Upper lobe of left lung (tissue), 6 donors: ENCODE measurements around the gene C20orf96. TPM values are rescaled to one million over a fixed set of nuclear protein-coding genes. Genes with fewer than 3 reads are reported as not detected.

ENCODE experiments used
- ATAC-seq, 2 donors: fragments of 200-7000 bp; cut with Tn5 transposase; one replicate each; pipeline ENCODE4 v1.9.1; 2022; ENCODE audit warnings: mild to moderate bottlenecking in 2 of 2, moderate library complexity in 2 of 2; ENCODE audit not compliant: low FRiP score in 2 of 2
- DNase-seq, 2 donors: peaks; one replicate each; pipeline ENCODE4 v3.0.0-alpha.2; 2019 to 2020
- H3K27ac ChIP-seq, 4 donors: fragments of 200-600 bp; sonication (generic); one replicate each; pipeline ENCODE4 v1.5.1; 2016 to 2019
- H3K27me3 ChIP-seq, 4 donors: fragments of 200-600 bp; sonication (generic); one replicate each; pipeline ENCODE4 v1.5.1; 2017 to 2019
- H3K36me3 ChIP-seq, 4 donors: fragments of 200-600 bp; sonication (generic); one replicate each; pipeline ENCODE4 v1.5.1; 2016 to 2019
- H3K4me1 ChIP-seq, 4 donors: fragments of 200-600 bp; sonication (generic); one replicate each; pipeline ENCODE4 v1.5.1; 2018 to 2019
- H3K4me3 ChIP-seq, 4 donors: fragments of 200-600 bp; sonication (generic); one replicate each; pipeline ENCODE4 v1.5.1; 2017 to 2019; ENCODE audit warnings: mild to moderate bottlenecking in 2 of 4, moderate library complexity in 1 of 4
- H3K9me3 ChIP-seq, 4 donors: fragments of 200-600 bp; sonication (generic); one replicate each; pipeline ENCODE4 v1.5.1; 2018 to 2019
- EP300 ChIP-seq, 4 donors: sonication (generic); formaldehyde crosslinking; IDR thresholded peaks; one replicate each; pipeline ENCODE4 v1.5.1; 2017; ENCODE audit warnings: antibody characterized with exemption in 4 of 4, control low read depth in 2 of 4
- POLR2A ChIP-seq, 4 donors: fragments of 450-650 bp; IDR thresholded peaks; one replicate each; pipeline ENCODE4 v1.5.1; 2016 to 2017; ENCODE audit warnings: antibody characterized with exemption in 4 of 4, mild to moderate bottlenecking in 2 of 4
- POLR2AphosphoS5 ChIP-seq, 2 donors: sonication (generic); formaldehyde crosslinking; IDR thresholded peaks; one replicate each; pipeline ENCODE4 v1.5.1; 2017; ENCODE audit warnings: antibody characterized with exemption in 2 of 2
- WGBS, 2 donors: methylation state at CpG; one replicate each; pipeline ENCODE4 v1.1.5; 2017 to 2018; 5-methylcytosine and 5-hydroxymethylcytosine counted together
- total RNA-seq, 6 donors: library from RNA; depleted of rRNA in 4 of 6; stranded (reverse); fragments of >200 nt in 4 of 6; gene quantifications; one replicate each; pipeline versions ENCODE4 v1.1.0 to v1.2.1, GENCODE V29; 2016 to 2021
- TF ChIP-seq, protein P1 (sequence below), 6 experiments: fragments of 450-650 bp in 4 of 6; fragments of 200-600 bp in 2 of 6; sonication (generic) in 2 of 6; IDR thresholded peaks; one replicate each; pipeline ENCODE4 v1.5.1; 2016 to 2019; ENCODE audit warnings: antibody characterized with exemption in 6 of 6
- donor health status: DM: no; HTN: no; CAD: no; lungs with moderate emphysema.
- donor health status: DM: no; HTN: yes; CAD: no; lungs with severe emphysema.

Gene C20orf96
- total RNA-seq, 6 donors from 2014 or later = 3.0 to 31.4 (median 10.3) TPM

- WGBS, 2 donors = 92 to 95% methylated on average over 42 to 60 of the region's 88 CpGs
- H3K36me3 ChIP-seq = peaks cover 6 to 59% (median 26%) of the 10 kb centered on the region in 4 donors
- H3K9me3 ChIP-seq = no peaks in the 10 kb centered on the region
- ATAC-seq (peak in 1 of 2 donors; percentile 87), DNase-seq (peak in 1 of 2 donors; percentile 87)
- TF ChIP-seq POLR2AphosphoS5 (IDR thresholded peaks at IDR 0.05) = no peak
- TF ChIP-seq, protein P1, sequence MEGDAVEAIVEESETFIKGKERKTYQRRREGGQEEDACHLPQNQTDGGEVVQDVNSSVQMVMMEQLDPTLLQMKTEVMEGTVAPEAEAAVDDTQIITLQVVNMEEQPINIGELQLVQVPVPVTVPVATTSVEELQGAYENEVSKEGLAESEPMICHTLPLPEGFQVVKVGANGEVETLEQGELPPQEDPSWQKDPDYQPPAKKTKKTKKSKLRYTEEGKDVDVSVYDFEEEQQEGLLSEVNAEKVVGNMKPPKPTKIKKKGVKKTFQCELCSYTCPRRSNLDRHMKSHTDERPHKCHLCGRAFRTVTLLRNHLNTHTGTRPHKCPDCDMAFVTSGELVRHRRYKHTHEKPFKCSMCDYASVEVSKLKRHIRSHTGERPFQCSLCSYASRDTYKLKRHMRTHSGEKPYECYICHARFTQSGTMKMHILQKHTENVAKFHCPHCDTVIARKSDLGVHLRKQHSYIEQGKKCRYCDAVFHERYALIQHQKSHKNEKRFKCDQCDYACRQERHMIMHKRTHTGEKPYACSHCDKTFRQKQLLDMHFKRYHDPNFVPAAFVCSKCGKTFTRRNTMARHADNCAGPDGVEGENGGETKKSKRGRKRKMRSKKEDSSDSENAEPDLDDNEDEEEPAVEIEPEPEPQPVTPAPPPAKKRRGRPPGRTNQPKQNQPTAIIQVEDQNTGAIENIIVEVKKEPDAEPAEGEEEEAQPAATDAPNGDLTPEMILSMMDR (IDR thresholded peaks at IDR 0.05) = no peak
- no peak for TF ChIP-seq POLR2A (IDR thresholded peaks at IDR 0.05)
- TF ChIP-seq EP300 (IDR thresholded peaks at IDR 0.05) = no peak
- no peaks in the 10 kb centered on the region for H3K4me1 ChIP-seq
- no peak overlapping the region for H3K27ac ChIP-seq
- no peak overlapping the region for H3K4me3 ChIP-seq
- no peaks in the 10 kb centered on the region for H3K27me3 ChIP-seq
Measured at GRCh38 chr20:278607-279571, 11.7 kb downstream of the C20orf96 start.

DNA sequence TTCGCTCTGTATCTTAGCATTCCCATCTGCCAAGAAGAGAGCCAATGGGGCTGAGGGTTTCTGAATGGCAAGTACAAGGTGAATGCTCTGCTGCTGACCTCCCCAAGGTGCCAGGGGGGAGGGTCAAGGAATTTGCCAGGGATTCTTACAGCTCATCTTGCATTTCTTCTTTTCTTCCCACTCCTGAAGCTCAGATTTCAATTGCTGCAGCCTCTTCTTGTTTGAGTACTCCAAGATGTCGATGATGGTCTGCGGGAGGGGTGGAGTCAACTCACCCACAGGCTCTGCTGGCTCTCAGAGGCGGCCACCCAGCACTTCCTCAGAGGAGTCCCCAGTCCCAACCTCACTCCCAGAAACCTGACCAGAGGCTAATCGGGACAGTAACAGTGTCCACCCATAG is 12.4 kb downstream of the C20orf96 start:
- Histone ChIP-seq H3K27ac (no peak overlapping the region), H3K4me3 (no peak overlapping the region), H3K4me1 (no peaks in the 10 kb centered on the region), H3K27me3 (no peaks in the 10 kb centered on the region), H3K36me3 (peaks cover 6 to 51% (median 24%) of the 10 kb centered on the region in 4 donors), H3K9me3 (no peaks in the 10 kb centered on the region)
- ATAC-seq = no peak
- 87 to 96% methylated on average over 5 of the region's 5 CpGs for WGBS, 2 donors
- DNase-seq = no peak
- no peak for TF ChIP-seq EP300 (IDR thresholded peaks at IDR 0.05)
- no peak for TF ChIP-seq POLR2A (IDR thresholded peaks at IDR 0.05)
- TF ChIP-seq POLR2AphosphoS5 (IDR thresholded peaks at IDR 0.05) = no peak
- TF ChIP-seq, protein P1 (IDR thresholded peaks at IDR 0.05) = no peak

- no peaks in the 10 kb centered on the region for H3K9me3 ChIP-seq
- no peak for TF ChIP-seq POLR2A (IDR thresholded peaks at IDR 0.05)
- no peak for TF ChIP-seq POLR2AphosphoS5 (IDR thresholded peaks at IDR 0.05)
- TF ChIP-seq, protein P1 (IDR thresholded peaks at IDR 0.05) = no peak
- TF ChIP-seq EP300 (IDR thresholded peaks at IDR 0.05) = no peak
- WGBS, 2 donors = 83 to 89% methylated on average over 2 to 3 of the region's 3 CpGs
- no peaks in the 10 kb centered on the region for H3K27me3 ChIP-seq
- ATAC-seq = no peak
- H3K4me3 ChIP-seq = no peak overlapping the region
- no peak for DNase-seq
- no peak overlapping the region for H3K27ac ChIP-seq
- H3K4me1 ChIP-seq = no peaks in the 10 kb centered on the region
- peaks cover 6 to 49% (median 24%) of the 10 kb centered on the region in 4 donors for H3K36me3 ChIP-seq
Measured at GRCh38 chr20:277496-277781, 13.1 kb downstream of the C20orf96 start.

- Histone ChIP-seq H3K4me3 (no peak overlapping the region), H3K36me3 (peaks cover 6 to 45% (median 22%) of the 10 kb centered on the region in 4 donors), H3K9me3 (no peaks in the 10 kb centered on the region), H3K27ac (no peak overlapping the region), H3K27me3 (no peaks in the 10 kb centered on the region), H3K4me1 (no peaks in the 10 kb centered on the region)
- ATAC-seq (no peak), DNase-seq (no peak)
- TF ChIP-seq, protein P1 (IDR thresholded peaks at IDR 0.05) = no peak
- TF ChIP-seq POLR2A (IDR thresholded peaks at IDR 0.05) = no peak
- TF ChIP-seq POLR2AphosphoS5 (IDR thresholded peaks at IDR 0.05) = no peak
- TF ChIP-seq EP300 (IDR thresholded peaks at IDR 0.05) = no peak
- 92 to 94% methylated on average over 11 to 12 of the region's 12 CpGs for WGBS, 2 donors
Measured at GRCh38 chr20:276620-277495, 13.7 kb downstream of the C20orf96 start.
